ENCODE results near the gene FAM161A.
"Not testable (repeated sequence)": the region's sequence is repeated elsewhere in the genome, so short reads cannot be mapped to it uniquely, and the experiment has no call there.

Gene FAM161A

GRCh38 chr2:61853847-61854563 lies at the start of gene FAM161A:
FAM161A (minus strand) TSS chr2:61854060; CDS start chr2:61854041, 19 bp downstream.
- DNase-seq (ENCODE audit: low spot score), result peak; percentile 85

- no peak for DNase-seq (ENCODE audit: low spot score)
Observed at GRCh38 chr2:61900281-61900680, 46.4 kb upstream of the FAM161A start.

GRCh38 chr2:61898810-61899209 lies 45.0 kb upstream of the FAM161A start:
- peak; percentile 29 for DNase-seq (ENCODE audit: low spot score)

- peak; percentile 87 for DNase-seq (ENCODE audit: low spot score)
Observed at GRCh38 chr2:61888267-61889055, 34.6 kb upstream of the FAM161A start, which contains the start of gene CCT4. CCT4 (minus strand) TSS chr2:61888656; CDS start chr2:61888507, 149 bp downstream.

GRCh38 chr2:61887717-61888266 lies 33.9 kb upstream of the FAM161A start:
- peak; percentile 43 for DNase-seq (ENCODE audit: low spot score)

- DNase-seq (ENCODE audit: low spot score), result no peak
Observed at GRCh38 chr2:61885896-61886603, 32.2 kb upstream of the FAM161A start.

GRCh38 chr2:61882850-61883249 lies 29.0 kb upstream of the FAM161A start:
- no peak for DNase-seq (ENCODE audit: low spot score)

- not testable (repeated sequence) for DNase-seq (ENCODE audit: low spot score)
Observed at GRCh38 chr2:61879351-61879750, 25.5 kb upstream of the FAM161A start.

- no peak for DNase-seq (ENCODE audit: low spot score)
Observed at GRCh38 chr2:61878761-61879160, 24.9 kb upstream of the FAM161A start.

GRCh38 chr2:61877571-61878245 lies 23.8 kb upstream of the FAM161A start:
- DNase-seq (ENCODE audit: low spot score), result no peak

GRCh38 chr2:61876400-61876799 lies 22.5 kb upstream of the FAM161A start:
- no peak for DNase-seq (ENCODE audit: low spot score)

GRCh38 chr2:61866482-61867089 lies 12.7 kb upstream of the FAM161A start:
- not testable (repeated sequence) for DNase-seq (ENCODE audit: low spot score)

GRCh38 chr2:61862085-61862484 lies 8.2 kb upstream of the FAM161A start:
- DNase-seq (ENCODE audit: low spot score), result no peak

- no peak for DNase-seq (ENCODE audit: low spot score)
Observed at GRCh38 chr2:61857224-61857623, 3.4 kb upstream of the FAM161A start.

- DNase-seq (ENCODE audit: low spot score), result no peak
Observed at GRCh38 chr2:61855318-61855613, 1.4 kb upstream of the FAM161A start.

- DNase-seq (ENCODE audit: low spot score), result peak; percentile 98
Observed at GRCh38 chr2:61854564-61855317, 881 bp upstream of the FAM161A start.

- DNase-seq (ENCODE audit: low spot score), result peak; percentile 72
Observed at GRCh38 chr2:61853086-61853846, 594 bp downstream of the FAM161A start.

GRCh38 chr2:61851270-61851669 lies 2.6 kb downstream of the FAM161A start:
- DNase-seq (ENCODE audit: low spot score), result not testable (repeated sequence)

- no peak for DNase-seq (ENCODE audit: low spot score)
Observed at GRCh38 chr2:61845320-61845719, 8.5 kb downstream of the FAM161A start.

GRCh38 chr2:61841286-61841685 lies 12.6 kb downstream of the FAM161A start:
- DNase-seq (ENCODE audit: low spot score), result no peak

All from AG08395 (cell line).